ENCODE data around the gene USP38. TPM values are rescaled to one million over a fixed set of nuclear protein-coding genes. Genes with fewer than 3 reads are reported as not detected.

Gene USP38
- total and polyA plus RNA-seq, 2 donors (not counting 3 experiments of a cell fraction or from before 2014, with no cell fraction given), result 7.5 to 17.0 TPM

- Histone ChIP-seq H3K9ac (replicated peaks; ENCODE audit: extremely low read depth, insufficient read depth, low read length) (peak overlapping the region; percentile 91), H2AFZ (ENCODE audit: low read depth, low read length) (peak overlapping the region; percentile 65), H3K27ac (ENCODE audit: insufficient read depth, low read depth, low read length) (peak overlapping the region; percentile 73), H3K27me3 (ENCODE audit: control insufficient read depth in 2 of 2, insufficient read depth in 2 of 2, low read length in 2 of 2) (no peaks in the 10 kb centered on the region), H3K9me3 (replicated peaks; ENCODE audit: control insufficient read depth, insufficient read depth, low read length) (no peaks in the 10 kb centered on the region), H3K4me2 (ENCODE audit: insufficient read depth, low read length) (peak overlapping the region; percentile 95), H3K4me1 (ENCODE audit: control insufficient read depth, extremely low read depth, insufficient read depth, low read length) (peaks cover 22% of the 10 kb centered on the region), H3K36me3 (ENCODE audit: control insufficient read depth in 2 of 2, extremely low read depth in 1 of 2, insufficient read depth in 2 of 2, low read length in 2 of 2) (peaks cover 0 to 2% of the 10 kb centered on the region in 2 experiments), H3K79me2 (ENCODE audit: control insufficient read depth, insufficient read depth, low read length) (peaks cover 36% of the 10 kb centered on the region), H3K4me3 (replicated peaks in 1 of 3; ENCODE audit: insufficient read depth in 1 of 3, low read depth in 1 of 3, low read length in 3 of 3) (peak overlapping the region; percentile 64 to 84 (median 69)), H3K9me1 (replicated peaks; ENCODE audit: control insufficient read depth, extremely low read depth, insufficient read depth, low read length) (no peaks in the 10 kb centered on the region), H4K20me1 (replicated peaks; ENCODE audit: control insufficient read depth, extremely low read depth, insufficient read depth, low read length) (no peaks in the 10 kb centered on the region)
- TF ChIP-seq POLR2AphosphoS5 (IDR thresholded peaks at IDR 0.05; ENCODE audit: insufficient read depth, low read depth, low read length) (no peak), JUN (IDR thresholded peaks at IDR 0.05; ENCODE audit: borderline replicate concordance, insufficient read depth, insufficient read length, low read depth) (no peak), CTCF (IDR thresholded peaks at IDR 0.05; ENCODE audit: extremely low read depth in 1 of 2, insufficient read depth in 1 of 2, low read depth in 1 of 2, low read length in 2 of 2) (no peak), FOS (IDR thresholded peaks at IDR 0.05; ENCODE audit: borderline replicate concordance, insufficient read depth, low read length) (no peak), POLR2A (IDR thresholded peaks at IDR 0.05; ENCODE audit: low read depth, low read length) (no peak), MYC (IDR thresholded peaks at IDR 0.05; ENCODE audit: low read depth, low read length) (no peak), MAX (IDR thresholded peaks at IDR 0.05; ENCODE audit: insufficient read depth, insufficient read length) (no peak), EZH2 (IDR thresholded peaks at IDR 0.05; ENCODE audit: borderline replicate concordance, low read depth, low read length, severe bottlenecking) (no peak), GATA2 (IDR thresholded peaks at IDR 0.05; ENCODE audit: insufficient read depth, insufficient read length, low read depth, low read length) (no peak)
- BruUV-seq (replicated peaks), result no TSS peak
- ChIA-PET CTCF (no interaction called here), POLR2A (no interaction called here)
- no peak for DNase-seq (ENCODE audit: low read depth, low spot score)
- dilution Hi-C loops (cut with MboI; ENCODE audit: extremely low pct_ligation_motif_present, low sequenced_read_pairs) (no loop called here), intact Hi-C loops (cut with micrococcal nuclease) (loop anchor here (1.0 to 10.0 kb wide), 4 partner anchors 153 to 1829 kb away; partner anchors contain the start of genes GAB1 and INPP4B)
- FAIRE-seq, result no peak
Measured at GRCh38 chr4:143183513-143184216, 1.1 kb upstream of the USP38 start.
